ENCODE results near the gene HOXC6.
"Not testable (repeated sequence)": the region's sequence is repeated elsewhere in the genome, so short reads cannot be mapped to it uniquely, and the experiment has no call there.

DNA sequence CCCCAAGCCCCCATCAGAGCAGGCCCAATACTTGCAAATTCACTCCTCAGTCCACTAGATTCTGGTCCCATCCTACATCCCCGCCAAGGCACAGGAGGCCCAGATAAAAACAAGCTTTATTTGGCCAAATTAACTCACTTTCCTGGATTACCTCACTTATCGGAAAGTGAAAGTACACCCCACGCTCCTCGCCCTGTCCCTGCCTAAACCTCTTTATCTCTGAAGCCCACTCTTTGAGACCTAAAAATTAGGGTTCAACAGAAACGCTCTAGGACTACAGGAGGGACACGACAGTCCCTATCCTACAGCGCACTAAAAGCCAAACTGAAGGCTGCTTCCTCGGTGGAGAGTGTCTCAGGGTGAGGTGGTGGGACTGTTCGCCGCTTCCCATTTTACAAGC, 49.6 kb downstream of the HOXC6 start:
- TF ChIP-seq CTCF, POLR2A, EP300 (IDR thresholded peaks at IDR 0.05): not testable (repeated sequence)

Measured in tibial nerve (tissue), 4 donors.